IPS-15b (cell line): ENCODE data around the gene ANKS4B.

Experiments used
- H3K27me3 ChIP-seq: one replicate; pipeline ENCODE4 v1.6.1; 2013; ENCODE audit warnings: low read length; ENCODE audit not compliant: control insufficient read depth, insufficient read depth
- H3K36me3 ChIP-seq: one replicate; pipeline ENCODE4 v1.6.1; 2013; ENCODE audit warnings: low read length; ENCODE audit not compliant: control insufficient read depth, insufficient read depth
- H3K4me1 ChIP-seq: one replicate; pipeline ENCODE4 v1.6.1; 2013; ENCODE audit warnings: mild to moderate bottlenecking, low read length; ENCODE audit not compliant: control insufficient read depth, insufficient read depth
- H3K4me3 ChIP-seq: one replicate; pipeline ENCODE4 v1.5.1; 2013; ENCODE audit warnings: low read depth, low read length
- H3K9ac ChIP-seq: one replicate; pipeline ENCODE4 v1.6.1; 2013; ENCODE audit warnings: low read depth, mild to moderate bottlenecking, low read length
- H3K9me3 ChIP-seq: one replicate; pipeline ENCODE4 v1.6.1; 2013; ENCODE audit warnings: mild to moderate bottlenecking, low read length; ENCODE audit not compliant: control insufficient read depth, insufficient read depth

ANKS4B gene

GRCh38 chr16:21197112-21197511, 36.4 kb upstream of the ANKS4B start:
- no peaks in the 10 kb centered on the region for H3K36me3 ChIP-seq
- H3K4me3 ChIP-seq = no peak overlapping the region
- no peaks in the 10 kb centered on the region for H3K9me3 ChIP-seq
- H3K27me3 ChIP-seq = peaks cover 2% of the 10 kb centered on the region
- H3K9ac ChIP-seq = no peak overlapping the region
- H3K4me1 ChIP-seq = no peaks in the 10 kb centered on the region

GRCh38 chr16:21197621-21198020, 35.9 kb upstream of the ANKS4B start:
- no peak overlapping the region for H3K9ac ChIP-seq
- H3K36me3 ChIP-seq = no peaks in the 10 kb centered on the region
- H3K4me3 ChIP-seq = no peak overlapping the region
- no peaks in the 10 kb centered on the region for H3K9me3 ChIP-seq
- H3K4me1 ChIP-seq = no peaks in the 10 kb centered on the region
- peaks cover 2% of the 10 kb centered on the region for H3K27me3 ChIP-seq

DNA sequence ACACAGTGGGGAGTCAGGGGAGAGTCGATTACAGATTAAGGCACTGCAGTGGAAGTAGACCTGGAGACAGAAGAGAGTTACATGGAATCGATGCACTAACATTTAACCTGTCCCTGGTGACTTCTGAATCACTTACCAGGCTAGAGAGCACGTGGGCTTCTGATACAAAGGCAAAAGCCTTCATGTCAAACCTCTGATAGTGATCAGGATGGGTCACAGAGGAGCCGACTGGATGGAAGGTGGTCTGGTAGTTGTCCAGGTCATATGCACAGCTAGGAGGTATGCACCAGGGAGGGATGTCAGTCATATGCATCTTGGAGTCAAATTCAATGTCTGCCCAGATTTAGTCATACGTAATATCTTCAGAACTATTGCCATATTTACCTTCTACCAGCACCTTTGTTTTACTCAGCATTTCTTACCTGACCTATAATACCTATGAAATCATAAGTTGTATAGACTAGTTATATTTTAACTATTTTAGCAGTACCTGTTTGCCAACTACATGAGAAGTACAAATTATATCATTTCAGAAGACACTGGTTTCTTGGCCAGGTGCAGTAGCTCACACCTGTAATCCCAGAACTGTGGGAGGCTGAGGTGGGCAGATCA, 33.8 kb upstream of the ANKS4B start:
- Histone ChIP-seq H3K4me1 (no peaks in the 10 kb centered on the region), H3K9ac (no peak overlapping the region), H3K27me3 (peaks cover 2% of the 10 kb centered on the region), H3K36me3 (no peaks in the 10 kb centered on the region), H3K4me3 (no peak overlapping the region), H3K9me3 (no peaks in the 10 kb centered on the region)

DNA sequence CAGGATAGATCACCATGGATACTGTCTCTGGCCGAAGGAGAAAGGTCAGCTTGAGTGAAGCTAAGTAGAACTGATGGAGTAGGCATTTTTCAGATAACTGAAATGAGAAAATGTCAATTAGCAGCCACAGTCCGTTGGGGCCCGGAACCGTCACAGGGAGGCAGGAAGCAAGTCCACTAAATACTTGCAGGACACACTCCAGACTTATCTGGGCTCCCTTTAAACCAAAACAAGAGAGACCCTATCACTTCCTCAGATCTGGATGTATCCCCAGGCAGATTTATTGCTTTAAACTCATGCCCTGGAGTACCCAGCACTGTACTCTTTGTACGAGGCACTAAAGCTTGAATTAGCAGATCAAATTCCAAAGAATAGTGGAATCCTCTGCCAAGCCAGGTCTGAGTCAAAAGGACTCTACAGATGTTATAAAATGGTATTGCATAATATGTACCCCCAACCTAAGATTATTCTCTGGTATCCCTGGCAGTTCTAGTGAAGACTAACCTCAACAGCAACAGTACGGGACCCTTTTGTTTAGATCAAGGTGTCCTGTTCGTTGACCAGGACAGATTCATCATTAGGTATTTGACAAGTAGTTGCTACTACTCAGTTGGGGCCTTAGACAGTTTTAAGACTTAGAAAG, 30.2 kb upstream of the ANKS4B start:
- no peak overlapping the region for H3K4me3 ChIP-seq
- H3K27me3 ChIP-seq = peaks cover 2% of the 10 kb centered on the region
- no peaks in the 10 kb centered on the region for H3K36me3 ChIP-seq
- H3K9ac ChIP-seq = no peak overlapping the region
- H3K4me1 ChIP-seq = no peaks in the 10 kb centered on the region
- H3K9me3 ChIP-seq = no peaks in the 10 kb centered on the region

GRCh38 chr16:21205303-21205702, 28.2 kb upstream of the ANKS4B start:
- H3K27me3 ChIP-seq = peaks cover 2% of the 10 kb centered on the region
- no peaks in the 10 kb centered on the region for H3K36me3 ChIP-seq
- H3K4me1 ChIP-seq = no peaks in the 10 kb centered on the region
- no peaks in the 10 kb centered on the region for H3K9me3 ChIP-seq
- H3K9ac ChIP-seq = no peak overlapping the region
- no peak overlapping the region for H3K4me3 ChIP-seq

- Histone ChIP-seq H3K4me3 (no peak overlapping the region), H3K9ac (no peak overlapping the region), H3K4me1 (no peaks in the 10 kb centered on the region), H3K36me3 (no peaks in the 10 kb centered on the region), H3K9me3 (no peaks in the 10 kb centered on the region), H3K27me3 (peaks cover 2% of the 10 kb centered on the region)
Measured at GRCh38 chr16:21206550-21206949, 26.9 kb upstream of the ANKS4B start.

- Histone ChIP-seq H3K4me3 (no peak overlapping the region), H3K4me1 (no peaks in the 10 kb centered on the region), H3K36me3 (no peaks in the 10 kb centered on the region), H3K27me3 (no peaks in the 10 kb centered on the region), H3K9me3 (no peaks in the 10 kb centered on the region), H3K9ac (no peak overlapping the region)
Measured at GRCh38 chr16:21208446-21209230, 24.9 kb upstream of the ANKS4B start.

GRCh38 chr16:21211486-21211885, 22.0 kb upstream of the ANKS4B start, which contains the start of gene ZP2:
Gene ZP2, minus strand, starts transcription at chr16:21211574. Its CDS starts 27 bp downstream, at chr16:21211547.
- Histone ChIP-seq H3K9ac (no peak within 1 kb of the TSS), H3K4me3 (no peak within 1 kb of the TSS), H3K4me1 (peaks cover 2% of the 10 kb centered on the region), H3K27me3 (no peaks in the 10 kb centered on the region), H3K9me3 (no peaks in the 10 kb centered on the region), H3K36me3 (no peaks in the 10 kb centered on the region)

- H3K9me3 ChIP-seq = no peaks in the 10 kb centered on the region
- H3K4me1 ChIP-seq = peaks cover 2% of the 10 kb centered on the region
- H3K4me3 ChIP-seq = no peak overlapping the region
- H3K27me3 ChIP-seq = no peaks in the 10 kb centered on the region
- no peak overlapping the region for H3K9ac ChIP-seq
- no peaks in the 10 kb centered on the region for H3K36me3 ChIP-seq
Measured at GRCh38 chr16:21214086-21214485, 19.4 kb upstream of the ANKS4B start.

GRCh38 chr16:21217121-21217520, 16.4 kb upstream of the ANKS4B start:
- peaks cover 3% of the 10 kb centered on the region for H3K27me3 ChIP-seq
- H3K9ac ChIP-seq = no peak overlapping the region
- no peaks in the 10 kb centered on the region for H3K36me3 ChIP-seq
- peaks cover 10% of the 10 kb centered on the region for H3K4me1 ChIP-seq
- no peaks in the 10 kb centered on the region for H3K9me3 ChIP-seq
- no peak overlapping the region for H3K4me3 ChIP-seq

DNA sequence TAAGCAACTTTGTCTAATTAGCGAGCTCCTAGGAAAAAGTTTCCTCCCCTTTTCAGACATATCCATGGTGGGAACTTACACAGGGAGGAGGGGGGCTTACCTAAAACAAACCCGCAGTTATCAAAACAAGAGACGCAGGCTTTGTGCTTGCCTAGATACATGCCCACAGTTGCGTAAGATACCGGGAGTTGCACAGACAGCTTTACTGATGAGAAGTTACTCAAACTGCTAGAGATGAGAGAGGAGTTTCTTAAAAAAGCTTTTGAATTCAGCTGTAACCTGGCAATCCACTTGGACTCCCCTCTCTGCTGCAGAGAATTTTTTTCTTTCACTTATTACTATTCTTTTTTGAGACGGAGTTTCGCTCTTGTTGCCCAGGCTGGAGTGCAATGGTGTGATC, 15.3 kb upstream of the ANKS4B start:
- Histone ChIP-seq H3K4me3 (no peak overlapping the region), H3K9me3 (no peaks in the 10 kb centered on the region), H3K4me1 (peaks cover 17% of the 10 kb centered on the region), H3K27me3 (peaks cover 3% of the 10 kb centered on the region), H3K36me3 (no peaks in the 10 kb centered on the region), H3K9ac (no peak overlapping the region)

GRCh38 chr16:21219551-21219950, 13.9 kb upstream of the ANKS4B start:
- peaks cover 3% of the 10 kb centered on the region for H3K27me3 ChIP-seq
- no peak overlapping the region for H3K4me3 ChIP-seq
- peaks cover 19% of the 10 kb centered on the region for H3K4me1 ChIP-seq
- H3K9ac ChIP-seq = no peak overlapping the region
- no peaks in the 10 kb centered on the region for H3K36me3 ChIP-seq
- no peaks in the 10 kb centered on the region for H3K9me3 ChIP-seq
